Upper lobe of right lung (tissue), 1 donor: ENCODE data around the gene CCK. TPM values are rescaled to one million over a fixed set of nuclear protein-coding genes. Genes with fewer than 3 reads are reported as not detected.

Experiments
- ATAC-seq: fragments of 200-7000 bp; cut with Tn5 transposase; one replicate; pipeline ENCODE4 v1.9.1; 2020; ENCODE audit warnings: mild to moderate bottlenecking, moderate library complexity
- DNase-seq: peaks from one replicate; pipeline ENCODE4 v3.0.0-alpha.2; 2020
- H3K27ac ChIP-seq: fragments of 200-600 bp; one replicate; pipeline ENCODE4 v1.8.0; 2022
- H3K27me3 ChIP-seq: fragments of 200-600 bp; one replicate; pipeline ENCODE4 v1.8.0; 2022; ENCODE audit warnings: mild to moderate bottlenecking
- H3K36me3 ChIP-seq: fragments of 200-600 bp; one replicate; pipeline ENCODE4 v1.8.0; 2022
- H3K4me1 ChIP-seq: fragments of 200-600 bp; one replicate; pipeline ENCODE4 v1.8.0; 2022
- H3K4me3 ChIP-seq: fragments of 200-600 bp; one replicate; pipeline ENCODE4 v1.8.0; 2022; ENCODE audit warnings: mild to moderate bottlenecking
- H3K9me3 ChIP-seq: fragments of 200-600 bp; one replicate; pipeline ENCODE4 v1.8.0; 2022
- CTCF ChIP-seq: fragments of 200-600 bp; IDR thresholded peaks from one replicate; pipeline ENCODE4 v1.8.0; 2022; ENCODE audit warnings: antibody characterized with exemption
- intact Hi-C: fragments of 100-400 bp; cut with DNase I; formaldehyde crosslinking; loops from one replicate; pipeline ENCODE4 v1.11.0; 2022
- total RNA-seq: library from RNA; stranded (reverse); fragmentation: NEBNext Ultra II Directional; extraction: Animal tissue kit (Norgen Biotek cat#: 25700); gene quantifications from one replicate; pipeline ENCODE4 v1.2.1, GENCODE V29; 2021
- donor health status: DM: no; HTN: yes; CAD: no; lungs with severe emphysema.

CCK gene
- total RNA-seq, 1 donor from 2014 or later: 0.67 TPM

GRCh38 chr3:42267878-42268277, 1.9 kb upstream of the CCK start:
- peaks cover 31% of the 10 kb centered on the region for H3K27me3 ChIP-seq
- no peak for DNase-seq

GRCh38 chr3:42265059-42265991, 660 bp downstream of the CCK start:
- no peak overlapping the region for H3K27ac ChIP-seq
- peaks cover 54% of the 10 kb centered on the region for H3K27me3 ChIP-seq
- no peaks in the 10 kb centered on the region for H3K36me3 ChIP-seq
- no peak for DNase-seq
- H3K9me3 ChIP-seq: no peaks in the 10 kb centered on the region
- TF ChIP-seq CTCF: no peak
- ATAC-seq: no peak
- intact Hi-C loops: no loop called here
- peaks cover 15% of the 10 kb centered on the region for H3K4me1 ChIP-seq
- no peak overlapping the region for H3K4me3 ChIP-seq

More at GRCh38 chr3:42267878-42268277, 1.9 kb upstream of the CCK start:
- H3K36me3 ChIP-seq: no peaks in the 10 kb centered on the region
- intact Hi-C loops: no loop called here
- H3K9me3 ChIP-seq: no peaks in the 10 kb centered on the region
- H3K4me1 ChIP-seq: peaks cover 15% of the 10 kb centered on the region
- TF ChIP-seq CTCF: no peak
- H3K4me3 ChIP-seq: no peak overlapping the region
- ATAC-seq: no peak
- no peak overlapping the region for H3K27ac ChIP-seq

GRCh38 chr3:42264399-42265058, 1.5 kb downstream of the CCK start:
- peaks cover 54% of the 10 kb centered on the region for H3K27me3 ChIP-seq
- peak; percentile 83 for ATAC-seq
- H3K27ac ChIP-seq: no peak overlapping the region
- peak; percentile 74 for DNase-seq
- intact Hi-C loops: no loop called here
- H3K4me3 ChIP-seq: no peak overlapping the region
- H3K4me1 ChIP-seq: peaks cover 15% of the 10 kb centered on the region
- H3K9me3 ChIP-seq: no peaks in the 10 kb centered on the region
- H3K36me3 ChIP-seq: no peaks in the 10 kb centered on the region
- TF ChIP-seq CTCF: no peak

GRCh38 chr3:42263354-42264346, 2.3 kb downstream of the CCK start:
- Histone ChIP-seq H3K9me3 (no peaks in the 10 kb centered on the region), H3K27ac (no peak overlapping the region), H3K4me1 (peaks cover 15% of the 10 kb centered on the region), H3K36me3 (no peaks in the 10 kb centered on the region), H3K27me3 (peaks cover 54% of the 10 kb centered on the region), H3K4me3 (peak overlapping the region; percentile 29)
- intact Hi-C loops: no loop called here
- TF ChIP-seq CTCF: no peak
- ATAC-seq (peak; percentile 50), DNase-seq (no peak)

- H3K27ac ChIP-seq: no peak overlapping the region
- H3K36me3 ChIP-seq: no peaks in the 10 kb centered on the region
- H3K4me3 ChIP-seq: no peak overlapping the region
- intact Hi-C loops: no loop called here
- ATAC-seq (no peak), DNase-seq (no peak)
- no peak for TF ChIP-seq CTCF
- H3K9me3 ChIP-seq: no peaks in the 10 kb centered on the region
- peaks cover 54% of the 10 kb centered on the region for H3K27me3 ChIP-seq
- peaks cover 15% of the 10 kb centered on the region for H3K4me1 ChIP-seq
Observed at GRCh38 chr3:42262525-42262924, 3.5 kb downstream of the CCK start.
